GM12878 (cell line): Measurements from ENCODE around the gene RPRD1A. TPM values are rescaled to one million over a fixed set of nuclear protein-coding genes. Genes with fewer than 3 reads are reported as not detected.

Source experiments
- ATAC-seq: fragments of 200-7000 bp; cut with Tn5 transposase; 3 replicates; pipeline ENCODE4 v1.9.1; 2020; ENCODE audit warnings: mild to moderate bottlenecking, moderate library complexity
- BruUV-seq: library from RNA; stranded (reverse); fragments of 400-500 nt; replicated peaks from 2 replicates; lab custom pipeline; 2021; lab: Mats Ljungman, UMichigan
- CTCF ChIA-PET: fragments of 300-600 bp; sonication (Branson Sonifier 250); formaldehyde crosslinking; extraction: SDS; loops from one replicate; lab custom pipeline; 2021; ENCODE audit warnings: inconsistent platforms; lab: Yijun Ruan, JAX
- POLR2A ChIA-PET: fragments of 350-600 bp; formaldehyde crosslinking; extraction: SDS; loops from one replicate; lab custom pipeline; 2021; ENCODE audit warnings: inconsistent platforms; lab: Charles Lee
- RAD21 ChIA-PET: fragments of 300-600 bp; sonication (Branson Sonifier 250); formaldehyde crosslinking; loops from one replicate; lab custom pipeline; 2023; ENCODE audit warnings: antibody characterized with exemption; ENCODE audit not compliant: unreplicated experiment; lab: Charles Lee
- SMC1A ChIA-PET: fragments of 300-600 bp; sonication (Branson Sonifier 250); formaldehyde crosslinking; loops from one replicate; lab custom pipeline; 2023; ENCODE audit not compliant: unreplicated experiment, uncharacterized antibody; lab: Charles Lee
- DNase-seq: peaks from one replicate; pipeline ENCODE4 v3.0.0-alpha.2; 2011; ENCODE audit warnings: low read depth, low spot score
- FAIRE-seq: peaks from 3 replicates; lab custom pipeline; 2011; peaks lifted over from hg19 to GRCh38; lab: Jason Lieb, UNC
- H2AFZ ChIP-seq: 2 replicates; pipeline ENCODE4 v1.6.0; 2011; ENCODE audit warnings: low read depth, low read length, control low read depth; ENCODE audit not compliant: control insufficient read depth
- H3K27ac ChIP-seq: 2 replicates; pipeline ENCODE4 v1.5.1; 2011; ENCODE audit warnings: control low read depth; ENCODE audit not compliant: control insufficient read depth, insufficient read depth
- H3K27me3 ChIP-seq, 2 experiments: replicated peaks in 1 of 2; 2 replicates each; pipeline versions ENCODE4 v1.6.0 to v1.6.1; 2011; ENCODE audit warnings: low read length in 1 of 2; ENCODE audit not compliant: control insufficient read depth in 2 of 2, insufficient read depth in 2 of 2
- H3K36me3 ChIP-seq, 2 experiments: 2 replicates each; pipeline ENCODE4 v1.5.1; 2011; ENCODE audit warnings: low read length in 1 of 2; ENCODE audit not compliant: control insufficient read depth in 2 of 2, insufficient read depth in 2 of 2
- H3K4me1 ChIP-seq: 2 replicates; pipeline ENCODE4 v1.6.1; 2011; ENCODE audit warnings: mild to moderate bottlenecking, low read length, moderate library complexity, mixed read lengths; ENCODE audit not compliant: control insufficient read depth, insufficient read depth
- H3K4me2 ChIP-seq: 2 replicates; pipeline ENCODE4 v1.6.0; 2011; ENCODE audit warnings: control low read depth; ENCODE audit not compliant: control insufficient read depth, insufficient read depth
- H3K4me3 ChIP-seq: fragments of 200-600 bp; sonication (generic); 2 replicates; pipeline ENCODE4 v1.5.1; 2016
- H3K79me2 ChIP-seq: 2 replicates; pipeline ENCODE4 v1.6.0; 2011; ENCODE audit warnings: low read length; ENCODE audit not compliant: control insufficient read depth, insufficient read depth
- H3K9ac ChIP-seq: 2 replicates; pipeline ENCODE4 v1.8.0; 2011; ENCODE audit warnings: low read length, control low read depth, mixed read lengths; ENCODE audit not compliant: control insufficient read depth, insufficient read depth
- H3K9me3 ChIP-seq: replicated peaks from 3 replicates; pipeline ENCODE4 v1.5.1; 2011; ENCODE audit warnings: mild to moderate bottlenecking, low read length; ENCODE audit not compliant: control insufficient read depth, insufficient read depth
- H4K20me1 ChIP-seq: 2 replicates; pipeline ENCODE4 v1.6.0; 2011; ENCODE audit not compliant: control insufficient read depth, insufficient read depth
- CBFB ChIP-seq: IDR thresholded peaks from 2 replicates; pipeline ENCODE4 v1.6.1; 2016; ENCODE audit warnings: antibody characterized with exemption, low read depth
- DPF2 ChIP-seq: fragments of 450-650 bp; IDR thresholded peaks from 2 replicates; pipeline ENCODE4 v1.6.1; 2017; ENCODE audit warnings: mild to moderate bottlenecking
- KAT2A ChIP-seq: conservative IDR thresholded peaks from 2 replicates; pipeline ENCODE4 v1.6.1; 2011; ENCODE audit warnings: low read depth, low read length; ENCODE audit not compliant: control insufficient read depth
- STAT1 ChIP-seq: fragments of 450-650 bp; conservative IDR thresholded peaks from 2 replicates; pipeline ENCODE4 v1.6.1; 2014; ENCODE audit warnings: antibody characterized with exemption, mild to moderate bottlenecking
- TARDBP ChIP-seq: IDR thresholded peaks from 2 replicates; pipeline ENCODE4 v1.6.1; 2016; ENCODE audit warnings: borderline replicate concordance
- TBL1XR1 ChIP-seq: IDR thresholded peaks from 2 replicates; pipeline ENCODE4 v1.6.1; 2012; ENCODE audit warnings: low read depth, low read length, improper control_type of control experiment
- TCF12 ChIP-seq: IDR thresholded peaks from 2 replicates; pipeline ENCODE4 v1.6.1; 2011; ENCODE audit warnings: low read depth, mild to moderate bottlenecking, low read length
- TCF7 ChIP-seq: IDR thresholded peaks from 2 replicates; pipeline ENCODE4 v1.6.1; 2014; ENCODE audit warnings: antibody characterized with exemption, borderline replicate concordance
- WGBS: methylation state at CpG from one replicate; pipeline ENCODE4 v1.1.6; 2016; ENCODE audit warnings: low lambda C conversion rate; ENCODE audit not compliant: insufficient replicate concordance, insufficient coverage; ENCODE audit errors: missing lambda C conversion rate; 5-methylcytosine and 5-hydroxymethylcytosine counted together
- in situ Hi-C: fragments of 300-500 bp; cut with MboI; formaldehyde crosslinking; loops from 9 replicates; pipeline ENCODE4 v1.14.3; 2018; ENCODE audit warnings: mixed read lengths
- intact Hi-C: fragments of 100-400 bp; cut with micrococcal nuclease; formaldehyde crosslinking; loops from one replicate; pipeline ENCODE4 v1.14.2; 2022; ENCODE audit not compliant: unreplicated experiment
- polyA plus RNA-seq, 11 experiments: library from polyadenylated mRNA; depleted of rRNA in 4 of 11; unstranded in 6 of 11; stranded (reverse) in 5 of 11; fragments of >200 nt; fragmentation: Nextera tagmentation in 4 of 11; fragmentation: Illumina TruSeq in 1 of 11; extraction: Ambion mirVana in 4 of 11; extraction: Trizol in 1 of 11; gene quantifications; 1 replicate in 1 of 11; 2 replicates in 10 of 11; pipeline versions ENCODE4 v1.2.1 to v1.2.3, GENCODE V29; 2011 to 2016; ENCODE audit warnings: inconsistent platforms in 2 of 11, missing spikeins in 2 of 11, low read depth in 1 of 11
- total RNA-seq, 4 experiments: library from RNA; depleted of rRNA in 3 of 4; stranded (reverse); fragments of >200 nt in 3 of 4; fragmentation: Illumina TruSeq in 1 of 4; extraction: Trizol in 1 of 4; gene quantifications; 2 replicates each; pipeline versions ENCODE4 v1.2.1 to v1.2.3, GENCODE V29; 2013 to 2021
- TF ChIP-seq, protein P1 (sequence below): IDR thresholded peaks from 2 replicates; pipeline ENCODE4 v1.6.1; 2012; ENCODE audit warnings: low read depth, low read length, improper control_type of control experiment
- TF ChIP-seq, protein P2 (sequence below): fragments of 450-650 bp; IDR thresholded peaks from 2 replicates; pipeline ENCODE4 v1.6.1; 2017; ENCODE audit warnings: antibody characterized with exemption, mild to moderate bottlenecking, moderate library complexity

The RPRD1A gene
- total and polyA plus RNA-seq, 10 of the 15 experiments (the other 5 are each of a cell fraction or from before 2014, with no cell fraction given): 16.2 to 66.2 (median 36.2) TPM

DNA sequence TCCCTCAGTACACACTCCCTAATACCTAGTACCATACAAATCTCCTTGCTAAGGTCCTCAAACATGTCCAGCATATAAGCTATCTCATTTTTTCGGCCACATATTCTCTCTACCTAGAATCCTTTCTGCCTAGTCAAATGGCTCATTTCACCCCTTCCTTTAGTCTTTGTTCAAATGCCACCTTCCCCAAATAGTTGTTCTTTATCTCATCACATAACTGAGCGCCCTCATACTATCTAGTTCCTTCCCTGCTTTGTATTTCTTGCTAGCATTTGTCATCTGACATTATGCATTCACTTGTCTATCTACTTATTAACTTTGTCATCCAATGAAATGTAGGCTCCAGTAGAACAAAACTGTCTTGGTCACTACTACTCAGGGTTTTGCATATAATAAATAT is 35.5 kb downstream of the RPRD1A start (continued):
- TF ChIP-seq, protein P1, sequence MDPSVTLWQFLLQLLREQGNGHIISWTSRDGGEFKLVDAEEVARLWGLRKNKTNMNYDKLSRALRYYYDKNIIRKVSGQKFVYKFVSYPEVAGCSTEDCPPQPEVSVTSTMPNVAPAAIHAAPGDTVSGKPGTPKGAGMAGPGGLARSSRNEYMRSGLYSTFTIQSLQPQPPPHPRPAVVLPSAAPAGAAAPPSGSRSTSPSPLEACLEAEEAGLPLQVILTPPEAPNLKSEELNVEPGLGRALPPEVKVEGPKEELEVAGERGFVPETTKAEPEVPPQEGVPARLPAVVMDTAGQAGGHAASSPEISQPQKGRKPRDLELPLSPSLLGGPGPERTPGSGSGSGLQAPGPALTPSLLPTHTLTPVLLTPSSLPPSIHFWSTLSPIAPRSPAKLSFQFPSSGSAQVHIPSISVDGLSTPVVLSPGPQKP: no peak
- TF ChIP-seq TCF7 (no peak), TBL1XR1 (no peak), STAT1 (no peak), CBFB (no peak), TCF12 (no peak), DPF2 (no peak)

DNA sequence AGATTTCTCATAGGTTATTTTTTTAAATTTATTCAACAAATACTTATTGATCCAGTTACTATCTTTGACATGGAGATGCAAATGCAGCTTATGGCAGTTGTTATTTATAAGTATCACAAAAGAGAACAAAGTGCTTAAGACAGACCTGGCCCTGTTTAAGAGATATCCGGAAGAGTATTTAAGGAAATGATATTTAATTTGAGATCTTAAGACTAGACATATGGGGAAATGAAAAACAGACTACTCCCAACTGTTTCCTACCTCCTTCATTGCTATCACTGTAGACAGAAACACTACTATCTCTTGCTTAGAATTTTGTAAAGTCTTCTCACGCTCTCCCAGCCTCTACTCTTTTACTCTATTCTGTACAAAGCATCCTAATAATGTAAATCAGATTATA is 36.0 kb downstream of the RPRD1A start:
- POLR2A ChIA-PET: interaction anchor here (1.1 kb wide), 1 partner anchor 25 kb away, joined by 3 read pairs; no protein-coding TSS in a partner anchor

More for the DNA sequence above, 36.0 kb downstream of the RPRD1A start:
- H3K4me2 ChIP-seq: no peak overlapping the region
- no peak overlapping the region for H2AFZ ChIP-seq
- RAD21 ChIA-PET: interaction anchor here (1.4 to 1.7 kb wide), 2 partner anchors 35 to 64 kb away, joined by 3 to 4 read pairs; no protein-coding TSS in a partner anchor
- peaks cover 3 to 17% of the 10 kb centered on the region in 2 experiments; a peak in 3 of 4 replicates for H3K36me3 ChIP-seq
- peaks cover 13% of the 10 kb centered on the region for H3K79me2 ChIP-seq
- no peaks in the 10 kb centered on the region for H3K4me1 ChIP-seq
- intact Hi-C loops: no loop called here
- no TSS peak for BruUV-seq
- no peak for FAIRE-seq
- H3K9ac ChIP-seq: no peak overlapping the region
- ATAC-seq: no peak
- no peak for DNase-seq
- no peaks in the 10 kb centered on the region for H3K9me3 ChIP-seq
- H3K27me3 ChIP-seq: no peaks in the 10 kb centered on the region
- TF ChIP-seq CBFB (no peak), KAT2A (no peak), TARDBP (no peak)
- TF ChIP-seq, protein P2, sequence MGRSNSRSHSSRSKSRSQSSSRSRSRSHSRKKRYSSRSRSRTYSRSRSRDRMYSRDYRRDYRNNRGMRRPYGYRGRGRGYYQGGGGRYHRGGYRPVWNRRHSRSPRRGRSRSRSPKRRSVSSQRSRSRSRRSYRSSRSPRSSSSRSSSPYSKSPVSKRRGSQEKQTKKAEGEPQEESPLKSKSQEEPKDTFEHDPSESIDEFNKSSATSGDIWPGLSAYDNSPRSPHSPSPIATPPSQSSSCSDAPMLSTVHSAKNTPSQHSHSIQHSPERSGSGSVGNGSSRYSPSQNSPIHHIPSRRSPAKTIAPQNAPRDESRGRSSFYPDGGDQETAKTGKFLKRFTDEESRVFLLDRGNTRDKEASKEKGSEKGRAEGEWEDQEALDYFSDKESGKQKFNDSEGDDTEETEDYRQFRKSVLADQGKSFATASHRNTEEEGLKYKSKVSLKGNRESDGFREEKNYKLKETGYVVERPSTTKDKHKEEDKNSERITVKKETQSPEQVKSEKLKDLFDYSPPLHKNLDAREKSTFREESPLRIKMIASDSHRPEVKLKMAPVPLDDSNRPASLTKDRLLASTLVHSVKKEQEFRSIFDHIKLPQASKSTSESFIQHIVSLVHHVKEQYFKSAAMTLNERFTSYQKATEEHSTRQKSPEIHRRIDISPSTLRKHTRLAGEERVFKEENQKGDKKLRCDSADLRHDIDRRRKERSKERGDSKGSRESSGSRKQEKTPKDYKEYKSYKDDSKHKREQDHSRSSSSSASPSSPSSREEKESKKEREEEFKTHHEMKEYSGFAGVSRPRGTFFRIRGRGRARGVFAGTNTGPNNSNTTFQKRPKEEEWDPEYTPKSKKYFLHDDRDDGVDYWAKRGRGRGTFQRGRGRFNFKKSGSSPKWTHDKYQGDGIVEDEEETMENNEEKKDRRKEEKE: no peak
- in situ Hi-C loops: no loop called here
- WGBS: 78% methylated on average over 2 of the region's 2 CpGs
- H4K20me1 ChIP-seq: no peaks in the 10 kb centered on the region
- no peak overlapping the region for H3K4me3 ChIP-seq
- SMC1A ChIA-PET: interaction anchor here (1.1 to 1.4 kb wide), 2 partner anchors 10 to 14 kb away, joined by 3 read pairs; no protein-coding TSS in a partner anchor
- H3K27ac ChIP-seq: no peak overlapping the region
- CTCF ChIA-PET: interaction anchor here (0.8 to 2.2 kb wide), 3 partner anchors 13 to 102 kb away, joined by 3 to 14 read pairs (median 5); partner anchors contain the start of gene RPRD1A
